Posterior vena cava (tissue), 2 donors: ENCODE results near the gene NANOG. TPM values are rescaled to one million over a fixed set of nuclear protein-coding genes. Genes with fewer than 3 reads are reported as not detected.
"Not testable (repeated sequence)": the region's sequence is repeated elsewhere in the genome, so short reads cannot be mapped to it uniquely, and the experiment has no call there.

ENCODE experiments used
- DNase-seq: peaks from one replicate; pipeline ENCODE4 v3.0.0-alpha.2; 2020; ENCODE audit warnings: low spot score
- intact Hi-C, 2 donors: fragments of 100-400 bp; cut with DNase I; formaldehyde crosslinking; loops; one replicate each; pipeline versions ENCODE4 v1.14.1 to v1.14.2; 2022 to 2023
- total RNA-seq, 2 donors: library from RNA; stranded (reverse); fragmentation: NEBNext Ultra II Directional; extraction: Animal tissue kit (Norgen Biotek cat#: 25700); gene quantifications; one replicate each; pipeline ENCODE4 v1.2.1, GENCODE V29; 2021
- donor health status: DM: yes; HTN: yes; CAD: no.
- donor health status: DM: yes; HTN: yes; CAD: no.

Gene NANOG
- total RNA-seq, 2 donors from 2014 or later: 0.56 to 0.76 TPM

GRCh38 chr12:7844116-7844515 is 54.9 kb downstream of the NANOG start:
- intact Hi-C loops: no loop called here
- no peak for DNase-seq

GRCh38 chr12:7847226-7848097 is 58.3 kb downstream of the NANOG start:
- DNase-seq, intact Hi-C loops: not testable (repeated sequence)

GRCh38 chr12:7848098-7848422 is 58.9 kb downstream of the NANOG start:
- intact Hi-C loops: not testable (repeated sequence)

More at GRCh38 chr12:7848098-7848422, 58.9 kb downstream of the NANOG start:
- not testable (repeated sequence) for DNase-seq

Other genes starting within 250 kb of the NANOG start
- gene APOBEC1, start 123.5 kb upstream of the NANOG start, total RNA-seq: not detected
- gene GDF3, start 93.6 kb upstream of the NANOG start, total RNA-seq: 1 to 10 TPM in 1 of 2 donors, not detected in 1; 1.5 TPM
- not detected for gene DPPA3, start 78.0 kb upstream of the NANOG start, total RNA-seq
- not detected for gene CLEC4C, start 42.0 kb upstream of the NANOG start, total RNA-seq
- not detected for gene NANOGNB, start 24.2 kb upstream of the NANOG start, total RNA-seq
- 1 to 10 TPM in 1 of 2 donors, not detected in 1; 2.4 TPM for gene SLC2A14, start 83.5 kb downstream of the NANOG start, total RNA-seq
- gene SLC2A3, start 146.8 kb downstream of the NANOG start, total RNA-seq: 100 to 1,000 TPM in 1 of 2 donors, 10 to 100 TPM in 1; 74.3 to 103 TPM
- 10 to 100 TPM; 20.4 to 23.8 TPM for gene FOXJ2, start 243.3 kb downstream of the NANOG start, total RNA-seq